ENCODE results near the gene SHISA6.

The SHISA6 gene

GRCh38 chr17:11356371-11356770 lies 115.4 kb downstream of the SHISA6 start:
- DNase-seq = no peak

- DNase-seq = no peak
These were observed 122.6 kb downstream of the SHISA6 start for GRCh38 chr17:11363565-11364117.

GRCh38 chr17:11366272-11366850 lies 125.3 kb downstream of the SHISA6 start:
- DNase-seq = no peak

GRCh38 chr17:11369575-11369974 lies 128.6 kb downstream of the SHISA6 start:
- no peak for DNase-seq

- DNase-seq = no peak
These were observed 131.7 kb downstream of the SHISA6 start for GRCh38 chr17:11372692-11373091.

- DNase-seq = no peak
These were observed 137.5 kb downstream of the SHISA6 start for GRCh38 chr17:11378506-11378905.

- no peak for DNase-seq
These were observed 139.7 kb downstream of the SHISA6 start for GRCh38 chr17:11380761-11381160.

GRCh38 chr17:11383157-11383556 lies 142.1 kb downstream of the SHISA6 start:
- no peak for DNase-seq

- no peak for DNase-seq
These were observed 143.1 kb downstream of the SHISA6 start for GRCh38 chr17:11384131-11384530.

GRCh38 chr17:11387610-11388009 lies 146.6 kb downstream of the SHISA6 start:
- no peak for DNase-seq

GRCh38 chr17:11388054-11388453 lies 147.0 kb downstream of the SHISA6 start:
- DNase-seq = no peak

GRCh38 chr17:11389583-11389982 lies 148.6 kb downstream of the SHISA6 start:
- DNase-seq = no peak

- no peak for DNase-seq
These were observed 150.1 kb downstream of the SHISA6 start for GRCh38 chr17:11391134-11391533.

- no peak for DNase-seq
These were observed 163.6 kb downstream of the SHISA6 start for GRCh38 chr17:11404431-11405276.

GRCh38 chr17:11406716-11407115 lies 165.7 kb downstream of the SHISA6 start:
- no peak for DNase-seq

GRCh38 chr17:11412654-11413053 lies 171.6 kb downstream of the SHISA6 start:
- no peak for DNase-seq

GRCh38 chr17:11418342-11418741 lies 177.3 kb downstream of the SHISA6 start:
- DNase-seq = no peak

- DNase-seq = no peak
These were observed 189.7 kb downstream of the SHISA6 start for GRCh38 chr17:11430751-11431150.

GRCh38 chr17:11438673-11439072 lies 197.7 kb downstream of the SHISA6 start:
- no peak for DNase-seq

GRCh38 chr17:11441004-11441403 lies 200.0 kb downstream of the SHISA6 start:
- no peak for DNase-seq

- DNase-seq = no peak
These were observed 205.3 kb downstream of the SHISA6 start for GRCh38 chr17:11446316-11446715.

- DNase-seq = no peak
These were observed 213.1 kb downstream of the SHISA6 start for GRCh38 chr17:11454096-11454495.

- DNase-seq = no peak
These were observed 217.3 kb downstream of the SHISA6 start for GRCh38 chr17:11458279-11458678.

- DNase-seq = no peak
These were observed 218.9 kb downstream of the SHISA6 start for GRCh38 chr17:11459861-11460331.

Data from NCI-H2107 (cell line).